HepG2 (cell line): ENCODE data around the gene RBM6. TPM values are rescaled to one million over a fixed set of nuclear protein-coding genes. Genes with fewer than 3 reads are reported as not detected.

Source experiments
- ATF2 ChIP-seq: sonication (generic); formaldehyde crosslinking; IDR thresholded peaks from 2 replicates; pipeline ENCODE4 v1.4.0; 2020; ENCODE audit warnings: missing genetic modification reagents
- CBX5 ChIP-seq: sonication (generic); formaldehyde crosslinking; IDR thresholded peaks from 2 replicates; pipeline ENCODE4 v1.4.0; 2020; ENCODE audit warnings: missing genetic modification reagents, borderline replicate concordance
- DMTF1 ChIP-seq: sonication (generic); formaldehyde crosslinking; IDR thresholded peaks from 2 replicates; pipeline ENCODE4 v1.4.0; 2020; ENCODE audit warnings: mild to moderate bottlenecking, missing genetic modification reagents
- FOXK1 ChIP-seq: sonication (generic); formaldehyde crosslinking; IDR thresholded peaks from 2 replicates; pipeline ENCODE4 v1.4.0; 2020; ENCODE audit warnings: low read depth, missing genetic modification reagents, borderline replicate concordance
- HOXA5 ChIP-seq: sonication (generic); formaldehyde crosslinking; IDR thresholded peaks from 2 replicates; pipeline ENCODE4 v1.4.0; 2020; ENCODE audit warnings: missing genetic modification reagents
- KDM1A ChIP-seq: IDR thresholded peaks from 2 replicates; pipeline ENCODE4 v1.6.1; 2016; ENCODE audit warnings: missing compliant biosample characterization
- PRDM4 ChIP-seq: sonication (generic); formaldehyde crosslinking; IDR thresholded peaks from 2 replicates; pipeline ENCODE4 v1.9.0; 2021; ENCODE audit warnings: missing genetic modification reagents, borderline replicate concordance
- ZBTB34 ChIP-seq: sonication (generic); formaldehyde crosslinking; IDR thresholded peaks from 2 replicates; pipeline ENCODE4 v1.8.0; 2022; ENCODE audit warnings: mild to moderate bottlenecking, missing genetic modification reagents
- ZNF318 ChIP-seq: sonication (generic); formaldehyde crosslinking; IDR thresholded peaks from 2 replicates; pipeline ENCODE4 v1.4.0; 2020; ENCODE audit warnings: mild to moderate bottlenecking, missing genetic modification reagents
- polyA plus RNA-seq, 8 experiments: library from polyadenylated mRNA; depleted of rRNA in 3 of 8; stranded (reverse) in 7 of 8; unstranded in 1 of 8; fragments of >200 nt; fragmentation: Illumina TruSeq in 4 of 8; extraction: Trizol in 4 of 8; gene quantifications; 2 replicates each; pipeline versions ENCODE4 v1.2.1 to v1.2.3, GENCODE V29; 2011 to 2016; ENCODE audit warnings: low read depth in 4 of 8, missing spikeins in 1 of 8, mixed read lengths in 1 of 8; ENCODE audit not compliant: insufficient read depth in 1 of 8
- total RNA-seq, 5 experiments: library from RNA; depleted of rRNA; stranded (reverse); fragments of >200 nt; fragmentation: Illumina TruSeq; extraction: Trizol; gene quantifications; 2 replicates each; pipeline ENCODE4 v1.2.3, GENCODE V29; 2016; ENCODE audit warnings: low read depth in 1 of 5

The RBM6 gene
- total and polyA plus RNA-seq, 2 of the 13 experiments (the other 11 are each of a cell fraction or from before 2014, with no cell fraction given), result 72.7 to 86.1 TPM

- TF ChIP-seq ZNF318 (CRISPR knock-in tag), result no peak
- peak; percentile 34; the same call in 1 of the 2 replicates for TF ChIP-seq FOXK1 (CRISPR knock-in tag)
- TF ChIP-seq HOXA5 (CRISPR knock-in tag), result no peak
- no peak for TF ChIP-seq ZBTB34 (CRISPR knock-in tag)
- TF ChIP-seq PRDM4 (CRISPR knock-in tag), result no peak
- no peak for TF ChIP-seq DMTF1
- TF ChIP-seq CBX5, result no peak
- 0 out of 2 replicates have a peak, but pooled peaks have one; percentile 54 for TF ChIP-seq ATF2 (CRISPR knock-in tag)
- TF ChIP-seq KDM1A (CRISPR knock-in tag), result no peak
Measured at GRCh38 chr3:49929291-49930167, 10.4 kb upstream of the RBM6 start, which contains the start of gene MON1A (continued).
